NT2/D1 (cell line): ENCODE measurements around the gene EVI2A.
"Not testable (repeated sequence)": the region's sequence is repeated elsewhere in the genome, so short reads cannot be mapped to it uniquely, and the experiment has no call there.

Experiments
- DNase-seq: peaks from one replicate; pipeline ENCODE4 v3.0.0-alpha.2; 2011; ENCODE audit warnings: low read depth, low spot score
- H3K27me3 ChIP-seq: 2 replicates; pipeline ENCODE4 v1.6.0; 2011; ENCODE audit warnings: mild to moderate bottlenecking; ENCODE audit not compliant: insufficient read length, insufficient read depth
- H3K36me3 ChIP-seq: 2 replicates; pipeline ENCODE4 v1.6.1; 2011; ENCODE audit warnings: mild to moderate bottlenecking, low read length, mixed read lengths; ENCODE audit not compliant: insufficient read depth, insufficient read length
- H3K4me1 ChIP-seq: 2 replicates; pipeline ENCODE4 v1.5.1; 2011; ENCODE audit not compliant: insufficient read depth, insufficient read length
- H3K4me3 ChIP-seq: 2 replicates; pipeline ENCODE4 v1.5.1; 2011; ENCODE audit warnings: low read depth; ENCODE audit not compliant: insufficient read length
- H3K9ac ChIP-seq: 2 replicates; pipeline ENCODE4 v1.6.0; 2011; ENCODE audit warnings: low read depth; ENCODE audit not compliant: insufficient read length
- H3K9me3 ChIP-seq: 2 replicates; pipeline ENCODE4 v1.5.1; 2011; ENCODE audit warnings: mild to moderate bottlenecking, low read length; ENCODE audit not compliant: insufficient read depth
- SUZ12 ChIP-seq: IDR thresholded peaks from 2 replicates; pipeline ENCODE4 v1.6.1; 2011; ENCODE audit not compliant: insufficient read length, insufficient read depth; ENCODE audit errors: extremely low read depth
- YY1 ChIP-seq: IDR thresholded peaks from 2 replicates; pipeline ENCODE4 v1.6.1; 2011; ENCODE audit not compliant: insufficient read length, insufficient read depth
- ZNF274 ChIP-seq: IDR thresholded peaks from 2 replicates; pipeline ENCODE4 v1.6.1; 2011; ENCODE audit warnings: mild to moderate bottlenecking, low read depth, low read length

Gene EVI2A

DNA sequence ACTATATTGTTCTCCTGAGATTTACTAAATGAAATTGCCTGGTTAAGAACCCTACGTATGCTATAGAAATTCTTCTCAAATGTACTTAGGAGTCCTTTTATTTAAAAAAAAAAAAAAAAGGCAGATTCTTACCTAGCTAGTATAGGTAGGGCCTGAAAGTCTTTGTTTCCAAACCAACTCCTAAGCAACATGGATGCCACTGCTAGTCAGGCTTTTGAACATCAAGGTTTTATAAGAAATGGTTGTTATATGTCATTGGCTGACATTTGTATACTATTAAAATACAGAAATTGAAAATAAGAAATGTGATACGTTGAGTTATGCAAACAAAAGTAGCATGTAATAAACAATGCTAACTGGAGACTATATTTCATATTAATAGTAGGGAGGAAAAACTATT lies 1.2 kb downstream of the EVI2A start:
- Histone ChIP-seq H3K36me3 (no peaks in the 10 kb centered on the region), H3K27me3 (no peaks in the 10 kb centered on the region), H3K4me1 (no peaks in the 10 kb centered on the region), H3K4me3 (no peak overlapping the region), H3K9me3 (no peaks in the 10 kb centered on the region), H3K9ac (no peak overlapping the region)
- DNase-seq = no peak
- TF ChIP-seq SUZ12 (no peak), ZNF274 (no peak), YY1 (no peak)

- no peaks in the 10 kb centered on the region for H3K4me1 ChIP-seq
- no peak overlapping the region for H3K4me3 ChIP-seq
- H3K9ac ChIP-seq = no peak overlapping the region
- no peak for TF ChIP-seq YY1
- no peak for TF ChIP-seq ZNF274
- TF ChIP-seq SUZ12 = no peak
- H3K9me3 ChIP-seq = no peaks in the 10 kb centered on the region
- no peaks in the 10 kb centered on the region for H3K27me3 ChIP-seq
- H3K36me3 ChIP-seq = no peaks in the 10 kb centered on the region
- DNase-seq = no peak
These were observed 2.4 kb downstream of the EVI2A start for GRCh38 chr17:31318851-31319661.

DNA sequence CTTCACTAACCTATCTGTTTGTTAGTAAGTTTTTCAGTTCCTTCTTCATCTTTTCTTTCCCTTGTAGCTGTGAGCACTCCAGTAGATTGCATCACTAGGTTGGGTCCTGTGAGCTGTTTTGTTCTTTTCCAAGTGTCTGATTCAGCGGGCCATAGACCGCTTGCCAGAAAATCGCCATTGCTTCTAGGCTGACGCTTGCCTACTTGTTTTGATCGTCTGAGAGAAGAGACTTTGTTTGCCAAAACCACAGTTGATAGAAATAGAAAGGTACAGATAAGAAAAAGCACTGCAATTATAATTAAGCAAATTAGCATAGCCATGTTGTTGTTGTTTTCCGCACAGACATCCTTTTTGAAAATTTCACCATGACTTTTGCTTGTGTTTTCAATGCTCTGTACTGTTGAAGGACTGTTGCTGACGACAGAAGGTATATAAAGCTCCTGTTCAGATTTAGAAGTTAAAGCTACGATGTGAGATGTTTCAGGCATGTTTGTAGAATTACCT lies 3.1 kb downstream of the EVI2A start:
- H3K4me3 ChIP-seq = no peak overlapping the region
- no peak overlapping the region for H3K9ac ChIP-seq
- TF ChIP-seq YY1 (no peak), ZNF274 (no peak), SUZ12 (no peak)
- DNase-seq = no peak
- H3K27me3 ChIP-seq = no peaks in the 10 kb centered on the region
- H3K36me3 ChIP-seq = no peaks in the 10 kb centered on the region
- no peaks in the 10 kb centered on the region for H3K9me3 ChIP-seq
- no peaks in the 10 kb centered on the region for H3K4me1 ChIP-seq

DNA sequence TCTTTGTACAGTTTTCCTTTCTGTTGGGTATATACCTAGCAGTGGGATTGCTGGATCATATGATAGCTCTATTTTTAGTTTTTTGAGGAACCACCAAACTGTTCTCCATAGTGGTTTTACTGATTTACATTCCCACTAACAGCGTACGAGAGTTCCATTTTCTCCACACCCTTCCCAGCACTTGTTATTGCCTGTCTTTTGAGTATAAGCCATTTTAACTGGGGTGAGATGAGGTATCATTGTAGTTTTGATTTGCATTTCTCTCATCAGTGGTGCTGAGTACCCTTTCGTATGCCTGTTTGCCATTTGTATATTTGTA lies 6.7 kb downstream of the EVI2A start:
- Histone ChIP-seq H3K4me1 (no peaks in the 10 kb centered on the region), H3K4me3 (no peak overlapping the region), H3K9ac (no peak overlapping the region), H3K36me3 (no peaks in the 10 kb centered on the region), H3K27me3 (no peaks in the 10 kb centered on the region), H3K9me3 (no peaks in the 10 kb centered on the region)
- no peak for DNase-seq
- TF ChIP-seq SUZ12 = no peak
- TF ChIP-seq ZNF274 = no peak
- no peak for TF ChIP-seq YY1

DNA sequence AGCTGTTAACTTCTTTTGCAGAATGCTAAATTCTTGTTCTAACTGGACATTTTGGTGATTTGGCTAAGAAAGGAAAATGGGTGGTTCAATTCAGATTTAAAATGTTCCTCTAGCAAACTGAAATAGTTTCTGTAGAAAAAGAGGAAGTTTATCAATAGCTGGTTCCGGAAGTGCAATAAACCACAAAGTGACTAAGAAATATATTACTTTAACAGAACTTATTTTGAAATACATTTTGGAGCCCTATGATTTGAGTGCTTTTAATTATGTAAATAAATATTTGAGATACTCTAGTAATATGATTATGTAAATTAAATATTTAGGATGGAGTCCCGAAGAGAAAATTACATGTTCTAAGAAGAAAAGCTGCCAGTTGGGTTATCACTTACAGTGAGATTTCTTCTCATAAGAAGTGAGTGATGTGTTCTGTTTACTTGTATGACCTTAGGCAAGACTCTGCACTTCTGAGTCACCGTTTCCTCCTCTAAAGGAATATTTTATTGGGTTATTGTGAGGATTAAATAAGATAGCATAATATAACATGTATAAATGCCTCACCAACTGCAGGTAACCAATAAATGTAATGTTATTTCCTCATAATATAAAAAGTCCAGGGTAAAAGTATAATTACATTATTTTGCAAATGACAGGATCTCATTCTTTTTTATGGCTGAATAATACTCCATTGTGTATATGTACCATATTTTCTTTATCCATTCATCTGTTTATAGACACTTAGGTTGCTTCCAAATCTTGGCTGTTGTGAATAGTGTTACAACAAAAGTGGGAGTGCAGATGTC lies 7.2 kb downstream of the EVI2A start, which contains the start of gene EVI2B:
Gene EVI2B, minus strand, starts transcription at position 73 of the 800 bp plus-strand sequence. CDS start 8,445 bp downstream, outside the sequence.
- Histone ChIP-seq H3K36me3 (no peaks in the 10 kb centered on the region), H3K4me1 (no peaks in the 10 kb centered on the region), H3K27me3 (no peaks in the 10 kb centered on the region), H3K4me3 (no peak within 1 kb of the TSS), H3K9ac (no peak within 1 kb of the TSS), H3K9me3 (no peaks in the 10 kb centered on the region)
- no peak for DNase-seq
- TF ChIP-seq YY1 (no peak), SUZ12 (no peak), ZNF274 (no peak)

DNA sequence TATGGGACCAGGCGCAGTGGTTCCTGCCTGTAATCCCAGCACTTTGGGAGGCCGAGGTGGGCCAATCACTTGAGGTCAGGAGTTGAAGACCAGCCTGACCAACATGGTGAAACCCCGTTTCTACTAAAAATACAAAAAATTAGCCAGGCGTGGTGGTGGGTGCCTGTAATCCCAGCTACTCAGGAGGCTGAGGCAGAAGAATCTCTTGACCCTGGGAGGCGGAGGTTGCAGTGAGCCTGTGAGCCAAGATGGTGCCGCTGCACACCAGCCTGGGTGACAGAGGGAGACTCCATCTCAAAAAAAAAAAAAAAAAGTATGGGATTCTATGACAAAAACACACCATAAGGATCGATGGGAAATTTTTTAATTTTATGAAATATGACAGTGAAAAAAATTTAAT lies 9.2 kb downstream of the EVI2A start:
- H3K4me1 ChIP-seq, H3K9ac ChIP-seq, H3K27me3 ChIP-seq, H3K4me3 ChIP-seq, DNase-seq, H3K9me3 ChIP-seq, H3K36me3 ChIP-seq: not testable (repeated sequence)

- H3K36me3 ChIP-seq = no peaks in the 10 kb centered on the region
- no peak for DNase-seq
- no peaks in the 10 kb centered on the region for H3K27me3 ChIP-seq
- H3K9ac ChIP-seq = no peak overlapping the region
- no peaks in the 10 kb centered on the region for H3K9me3 ChIP-seq
- H3K4me1 ChIP-seq = no peaks in the 10 kb centered on the region
- TF ChIP-seq YY1 = no peak
- TF ChIP-seq SUZ12 = no peak
- no peak for TF ChIP-seq ZNF274
- H3K4me3 ChIP-seq = no peak overlapping the region
These were observed 9.9 kb downstream of the EVI2A start for GRCh38 chr17:31311526-31311925.
